ENCODE measurements around the gene FAM3D. TPM values are rescaled to one million over a fixed set of nuclear protein-coding genes. Genes with fewer than 3 reads are reported as not detected.
"Not testable (repeated sequence)": the region's sequence is repeated elsewhere in the genome, so short reads cannot be mapped to it uniquely, and the experiment has no call there.

Gene FAM3D
- not detected for total RNA-seq

- CTCF ChIA-PET, result no interaction called here
- H3K9me3 Mint-ChIP-seq (ENCODE audit: low read depth), result no peaks in the 10 kb centered on the region
- no peak within 1 kb of the TSS for H3K4me3 Mint-ChIP-seq
- ATAC-seq (no peak), DNase-seq (no peak)
- no peaks in the 10 kb centered on the region for H3K27me3 Mint-ChIP-seq
- H3K27ac Mint-ChIP-seq, result no peak within 1 kb of the TSS
- no peaks in the 10 kb centered on the region for H3K36me3 Mint-ChIP-seq
- no peaks in the 10 kb centered on the region for H3K4me1 Mint-ChIP-seq
Measured at GRCh38 chr3:58666683-58667082, at the start of gene FAM3D. FAM3D (minus strand) TSS chr3:58666774; CDS start chr3:58655563, 11,211 bp downstream.

GRCh38 chr3:58713715-58714401 lies 47.3 kb upstream of the FAM3D start:
- Mint-ChIP-seq H3K36me3 (no peaks in the 10 kb centered on the region), H3K4me1 (no peaks in the 10 kb centered on the region), H3K27me3 (no peaks in the 10 kb centered on the region), H3K9me3 (ENCODE audit: low read depth) (no peaks in the 10 kb centered on the region), H3K4me3 (no peak overlapping the region), H3K27ac (no peak overlapping the region)
- ATAC-seq (no peak), DNase-seq (no peak)
- CTCF ChIA-PET, result interaction anchor here (1.0 kb wide), 1 partner anchor 84 kb away, joined by 3 read pairs; no protein-coding TSS in a partner anchor

- CTCF ChIA-PET, result no interaction called here
- H3K36me3 Mint-ChIP-seq, result no peaks in the 10 kb centered on the region
- H3K27ac Mint-ChIP-seq, result no peak overlapping the region
- no peak overlapping the region for H3K4me3 Mint-ChIP-seq
- no peaks in the 10 kb centered on the region for H3K27me3 Mint-ChIP-seq
- H3K9me3 Mint-ChIP-seq (ENCODE audit: low read depth), result no peaks in the 10 kb centered on the region
- DNase-seq (no peak), ATAC-seq (no peak)
- no peaks in the 10 kb centered on the region for H3K4me1 Mint-ChIP-seq
Measured at GRCh38 chr3:58711871-58712270, 45.3 kb upstream of the FAM3D start.

GRCh38 chr3:58708983-58709382 lies 42.4 kb upstream of the FAM3D start:
- H3K36me3 Mint-ChIP-seq; H3K9me3 Mint-ChIP-seq (ENCODE audit: low read depth); CTCF ChIA-PET; ATAC-seq; H3K27ac Mint-ChIP-seq; H3K4me3 Mint-ChIP-seq; DNase-seq; H3K27me3 Mint-ChIP-seq; H3K4me1 Mint-ChIP-seq: not testable (repeated sequence)

GRCh38 chr3:58708116-58708791 lies 41.7 kb upstream of the FAM3D start:
- CTCF ChIA-PET, result no interaction called here
- H3K27ac Mint-ChIP-seq, result no peak overlapping the region
- no peaks in the 10 kb centered on the region for H3K36me3 Mint-ChIP-seq
- H3K27me3 Mint-ChIP-seq, result no peaks in the 10 kb centered on the region
- no peaks in the 10 kb centered on the region for H3K4me1 Mint-ChIP-seq
- H3K4me3 Mint-ChIP-seq, result no peak overlapping the region
- H3K9me3 Mint-ChIP-seq (ENCODE audit: low read depth), result no peaks in the 10 kb centered on the region
- DNase-seq (no peak), ATAC-seq (no peak)

GRCh38 chr3:58707390-58707930 lies 40.9 kb upstream of the FAM3D start:
- Mint-ChIP-seq H3K4me1 (no peaks in the 10 kb centered on the region), H3K27ac (no peak overlapping the region), H3K4me3 (no peak overlapping the region), H3K9me3 (ENCODE audit: low read depth) (no peaks in the 10 kb centered on the region), H3K27me3 (no peaks in the 10 kb centered on the region), H3K36me3 (no peaks in the 10 kb centered on the region)
- ATAC-seq, result no peak
- CTCF ChIA-PET, result no interaction called here
- no peak for DNase-seq

- ATAC-seq, result no peak
- H3K4me3 Mint-ChIP-seq, result no peak overlapping the region
- CTCF ChIA-PET, result no interaction called here
- H3K27ac Mint-ChIP-seq, result no peak overlapping the region
- H3K36me3 Mint-ChIP-seq, result no peaks in the 10 kb centered on the region
- peaks cover 2% of the 10 kb centered on the region for H3K27me3 Mint-ChIP-seq
- DNase-seq, result no peak
- no peaks in the 10 kb centered on the region for H3K4me1 Mint-ChIP-seq
- no peaks in the 10 kb centered on the region for H3K9me3 Mint-ChIP-seq (ENCODE audit: low read depth)
Measured at GRCh38 chr3:58706395-58707167, 40.0 kb upstream of the FAM3D start.

GRCh38 chr3:58704745-58705144 lies 38.2 kb upstream of the FAM3D start:
- ATAC-seq (no peak), DNase-seq (no peak)
- Mint-ChIP-seq H3K4me1 (no peaks in the 10 kb centered on the region), H3K36me3 (no peaks in the 10 kb centered on the region), H3K9me3 (ENCODE audit: low read depth) (no peaks in the 10 kb centered on the region), H3K27me3 (peaks cover 10% of the 10 kb centered on the region), H3K4me3 (no peak overlapping the region), H3K27ac (no peak overlapping the region)
- CTCF ChIA-PET, result interaction anchor here (2.4 kb wide), 1 partner anchor 10 kb away, joined by 8 read pairs; no protein-coding TSS in a partner anchor

GRCh38 chr3:58704304-58704703 lies 37.7 kb upstream of the FAM3D start:
- not testable (repeated sequence) for H3K9me3 Mint-ChIP-seq (ENCODE audit: low read depth); H3K4me1 Mint-ChIP-seq; H3K4me3 Mint-ChIP-seq; ATAC-seq; H3K36me3 Mint-ChIP-seq; DNase-seq; H3K27ac Mint-ChIP-seq
- peaks cover 10% of the 10 kb centered on the region for H3K27me3 Mint-ChIP-seq
- CTCF ChIA-PET, result interaction anchor here (2.4 kb wide), 1 partner anchor 10 kb away, joined by 8 read pairs; no protein-coding TSS in a partner anchor

- Mint-ChIP-seq H3K36me3 (no peaks in the 10 kb centered on the region), H3K4me3 (no peak overlapping the region), H3K4me1 (peaks cover 14% of the 10 kb centered on the region), H3K27me3 (peaks cover 10% of the 10 kb centered on the region), H3K27ac (no peak overlapping the region), H3K9me3 (ENCODE audit: low read depth) (peaks cover 1% of the 10 kb centered on the region)
- DNase-seq (no peak), ATAC-seq (no peak)
- CTCF ChIA-PET, result no interaction called here
Measured at GRCh38 chr3:58698246-58698645, 31.7 kb upstream of the FAM3D start.

GRCh38 chr3:58697561-58697960 lies 31.0 kb upstream of the FAM3D start:
- ATAC-seq (no peak), DNase-seq (no peak)
- Mint-ChIP-seq H3K9me3 (ENCODE audit: low read depth) (peaks cover 1% of the 10 kb centered on the region), H3K4me1 (peaks cover 14% of the 10 kb centered on the region), H3K4me3 (no peak overlapping the region), H3K27ac (no peak overlapping the region), H3K36me3 (no peaks in the 10 kb centered on the region), H3K27me3 (peaks cover 10% of the 10 kb centered on the region)
- CTCF ChIA-PET, result no interaction called here

- not testable (repeated sequence) for H3K36me3 Mint-ChIP-seq; H3K9me3 Mint-ChIP-seq (ENCODE audit: low read depth); ATAC-seq; H3K4me3 Mint-ChIP-seq; DNase-seq; H3K27ac Mint-ChIP-seq; H3K27me3 Mint-ChIP-seq
- peaks cover 14% of the 10 kb centered on the region for H3K4me1 Mint-ChIP-seq
- CTCF ChIA-PET, result interaction anchor here (0.9 kb wide), 1 partner anchor 458 kb away, joined by 3 read pairs; no protein-coding TSS in a partner anchor
Measured at GRCh38 chr3:58696813-58697212, 30.2 kb upstream of the FAM3D start.

GRCh38 chr3:58696093-58696492 lies 29.5 kb upstream of the FAM3D start:
- ATAC-seq (no peak), DNase-seq (no peak)
- no peak overlapping the region for H3K4me3 Mint-ChIP-seq
- no peaks in the 10 kb centered on the region for H3K36me3 Mint-ChIP-seq
- peaks cover 6% of the 10 kb centered on the region for H3K27me3 Mint-ChIP-seq
- H3K9me3 Mint-ChIP-seq (ENCODE audit: low read depth), result peaks cover 4% of the 10 kb centered on the region
- CTCF ChIA-PET, result no interaction called here
- H3K27ac Mint-ChIP-seq, result no peak overlapping the region
- peaks cover 14% of the 10 kb centered on the region for H3K4me1 Mint-ChIP-seq
